ENCODE data around the gene ALDH1A3.

The ALDH1A3 gene

GRCh38 chr15:100889385-100890050 is 9.9 kb downstream of the ALDH1A3 start:
- DNase-seq (ENCODE audit: low read depth in 1 of 2, low spot score in 1 of 2), result no peak
- H3K27ac ChIP-seq (replicated peaks), result no peak overlapping the region
- no peak overlapping the region for H3K4me3 ChIP-seq (replicated peaks; ENCODE audit: insufficient read depth, low read length)
- peaks cover 39% of the 10 kb centered on the region for H3K27me3 ChIP-seq (ENCODE audit: insufficient read depth, poor library complexity, severe bottlenecking)
- TF ChIP-seq POLR2AphosphoS5 (IDR thresholded peaks at IDR 0.05; ENCODE audit: low read depth) (no peak), SPI1 (IDR thresholded peaks at IDR 0.05; ENCODE audit: borderline replicate concordance, low read depth) (no peak), GABPA (IDR thresholded peaks at IDR 0.05; ENCODE audit: low read depth) (no peak), REST (IDR thresholded peaks at IDR 0.05; ENCODE audit: insufficient replicate concordance, low read depth) (no peak), CTCF (IDR thresholded peaks at IDR 0.05; ENCODE audit: insufficient read depth, low read length) (no peak)

- H3K4me3 ChIP-seq (replicated peaks; ENCODE audit: insufficient read depth, low read length), result no peak overlapping the region
- peaks cover 33% of the 10 kb centered on the region for H3K27me3 ChIP-seq (ENCODE audit: insufficient read depth, poor library complexity, severe bottlenecking)
- no peak overlapping the region for H3K27ac ChIP-seq (replicated peaks)
- TF ChIP-seq REST (IDR thresholded peaks at IDR 0.05; ENCODE audit: insufficient replicate concordance, low read depth) (no peak), CTCF (IDR thresholded peaks at IDR 0.05; ENCODE audit: insufficient read depth, low read length) (no peak), GABPA (IDR thresholded peaks at IDR 0.05; ENCODE audit: low read depth) (no peak), SPI1 (IDR thresholded peaks at IDR 0.05; ENCODE audit: borderline replicate concordance, low read depth) (no peak), POLR2AphosphoS5 (IDR thresholded peaks at IDR 0.05; ENCODE audit: low read depth) (no peak)
- DNase-seq (ENCODE audit: low read depth in 1 of 2, low spot score in 1 of 2), result no peak
Observed at GRCh38 chr15:100890051-100890720, 10.6 kb downstream of the ALDH1A3 start.

- H3K27me3 ChIP-seq (ENCODE audit: insufficient read depth, poor library complexity, severe bottlenecking), result peaks cover 32% of the 10 kb centered on the region
- H3K4me3 ChIP-seq (replicated peaks; ENCODE audit: insufficient read depth, low read length), result no peak overlapping the region
- no peak for TF ChIP-seq SPI1 (IDR thresholded peaks at IDR 0.05; ENCODE audit: borderline replicate concordance, low read depth)
- TF ChIP-seq GABPA (IDR thresholded peaks at IDR 0.05; ENCODE audit: low read depth), result no peak
- no peak for TF ChIP-seq REST (IDR thresholded peaks at IDR 0.05; ENCODE audit: insufficient replicate concordance, low read depth)
- no peak for TF ChIP-seq CTCF (IDR thresholded peaks at IDR 0.05; ENCODE audit: insufficient read depth, low read length)
- TF ChIP-seq POLR2AphosphoS5 (IDR thresholded peaks at IDR 0.05; ENCODE audit: low read depth), result no peak
- H3K27ac ChIP-seq (replicated peaks), result no peak overlapping the region
- no peak for DNase-seq (ENCODE audit: low read depth in 1 of 2, low spot score in 1 of 2)
Observed at GRCh38 chr15:100890850-100891249, 11.2 kb downstream of the ALDH1A3 start.

Measured in HL-60 (cell line).